Heart right ventricle (tissue), 16 donors: Measurements from ENCODE around the gene ATP6V0C. TPM values are rescaled to one million over a fixed set of nuclear protein-coding genes. Genes with fewer than 3 reads are reported as not detected.
A peak's percentile ranks its signal among the peaks of the same experiment; 100 is the strongest.
"Not testable (repeated sequence)": the region's sequence is repeated elsewhere in the genome, so short reads cannot be mapped to it uniquely, and the experiment has no call there.

Experiments
- ATAC-seq, 8 donors: fragments of 200-7000 bp; cut with Tn5 transposase; one replicate each; pipeline ENCODE4 v1.9.1; 2020; ENCODE audit warnings: mild to moderate bottlenecking in 8 of 8, moderate library complexity in 8 of 8, moderate number of reproducible peaks in 1 of 8
- DNase-seq, 2 donors: peaks; one replicate each; pipeline ENCODE4 v3.0.0-alpha.2; 2020
- H3K27ac ChIP-seq, 10 donors: fragments of 200-600 bp; sonication (generic) in 2 of 10; one replicate each; pipeline versions ENCODE4 v1.5.0 to v1.8.0; 2020 to 2022; ENCODE audit warnings: mild to moderate bottlenecking in 3 of 10
- H3K27me3 ChIP-seq, 7 donors: fragments of 200-600 bp; one replicate each; pipeline ENCODE4 v1.8.0; 2021 to 2022; ENCODE audit warnings: mild to moderate bottlenecking in 2 of 7
- H3K36me3 ChIP-seq, 9 donors: fragments of 200-600 bp; sonication (generic) in 1 of 9; one replicate each; pipeline versions ENCODE4 v1.5.0 to v1.8.0; 2020 to 2022; ENCODE audit warnings: mild to moderate bottlenecking in 2 of 9
- H3K4me1 ChIP-seq, 9 donors: fragments of 200-600 bp; sonication (generic) in 1 of 9; one replicate each; pipeline versions ENCODE4 v1.5.0 to v1.8.0; 2020 to 2022; ENCODE audit warnings: mild to moderate bottlenecking in 4 of 9
- H3K4me3 ChIP-seq, 10 donors: fragments of 200-600 bp; sonication (generic) in 2 of 10; one replicate each; pipeline versions ENCODE4 v1.5.0 to v1.8.0; 2020 to 2022; ENCODE audit warnings: mild to moderate bottlenecking in 7 of 10, moderate library complexity in 2 of 10
- H3K9me3 ChIP-seq, 11 donors: fragments of 200-600 bp in 10 of 11; sonication (generic) in 2 of 11; one replicate each; pipeline versions ENCODE4 v1.5.0 to v1.8.0; 2013 to 2022; ENCODE audit warnings: mild to moderate bottlenecking in 2 of 11, control low read depth in 1 of 11, moderate library complexity in 1 of 11
- WGBS, 2 donors: extraction: QIAGEN DNeasy Blood & Tissue Kit; methylation state at CpG; one replicate each; pipeline ENCODE4 v1.1.7; 2013; ENCODE audit warnings: inconsistent platforms in 1 of 2; 5-methylcytosine and 5-hydroxymethylcytosine counted together
- intact Hi-C, 10 donors: fragments of 100-400 bp; cut with DNase I; formaldehyde crosslinking; loops; one replicate each; pipeline versions ENCODE4 v1.11.1 to v1.14.2; 2022
- polyA plus RNA-seq, 2 donors: library from polyadenylated mRNA; stranded (reverse); fragments of 200-250 nt; gene quantifications; one replicate each; pipeline ENCODE4 v1.2.3, GENCODE V29; 2013
- total RNA-seq, 10 donors: library from RNA; stranded (reverse); fragmentation: NEBNext Ultra II Directional in 3 of 10; extraction: Animal tissue kit (Norgen Biotek cat#: 25700) in 3 of 10; gene quantifications; one replicate each; pipeline versions ENCODE4 v1.2.1 to v1.2.4, GENCODE V29; 2021 to 2023
- TF ChIP-seq, protein P1 (sequence below), 9 donors: fragments of 200-600 bp; sonication (generic) in 2 of 9; IDR thresholded peaks; one replicate each; pipeline versions ENCODE4 v1.5.0 to v1.8.0; 2021 to 2022; ENCODE audit warnings: antibody characterized with exemption in 9 of 9, mild to moderate bottlenecking in 5 of 9, moderate library complexity in 1 of 9
- donor health status: Arrhythmogenic right ventricular cardiomyopathy.
- donor health status: ischemic (EF 13 %, LVEDD 7.1; RV severe dilation, severe dysfunction).
- donor health status: healthy with polysubstance abuse.
- donor health status: DM: no; HTN: yes; CAD: no.
- donor health status: DM: no; HTN: no; CAD: no.
- donor health status: ischemic (EF 25% LVEDD 6.9; RV normal size, moderate dysfunction).
- donor health status: ischemic (EF 25% LVEDD 5.7; RV mildly dilated, moderate dysfunction).
- donor health status: healthy.
- donor health status: DM: yes; HTN: yes; CAD: no.
- donor health status: Ischemic cardiomyopathy.
- donor health status: ischemic (EF 35%, LVEDD 5.7; RV mildly dilated, moderate dysfunction).
- donor health status: nonischemic (EF 11% LVEDD 7.7; RV severe dilation, severe dysfunction).
- donor health status: DM: yes; HTN: yes; CAD: no.
- donor health status: PGD.
- donor health status: ischemic (EF 29% LVEDD 5.4; RV normal size, mild dysfunction).
- donor health status: nonischemic (EF 23%, LVEDD 6.1; RV moderate dilation, normal function).

The ATP6V0C gene
- total and polyA plus RNA-seq, 12 donors, result 58.5 to 243 (median 130) TPM

DNA sequence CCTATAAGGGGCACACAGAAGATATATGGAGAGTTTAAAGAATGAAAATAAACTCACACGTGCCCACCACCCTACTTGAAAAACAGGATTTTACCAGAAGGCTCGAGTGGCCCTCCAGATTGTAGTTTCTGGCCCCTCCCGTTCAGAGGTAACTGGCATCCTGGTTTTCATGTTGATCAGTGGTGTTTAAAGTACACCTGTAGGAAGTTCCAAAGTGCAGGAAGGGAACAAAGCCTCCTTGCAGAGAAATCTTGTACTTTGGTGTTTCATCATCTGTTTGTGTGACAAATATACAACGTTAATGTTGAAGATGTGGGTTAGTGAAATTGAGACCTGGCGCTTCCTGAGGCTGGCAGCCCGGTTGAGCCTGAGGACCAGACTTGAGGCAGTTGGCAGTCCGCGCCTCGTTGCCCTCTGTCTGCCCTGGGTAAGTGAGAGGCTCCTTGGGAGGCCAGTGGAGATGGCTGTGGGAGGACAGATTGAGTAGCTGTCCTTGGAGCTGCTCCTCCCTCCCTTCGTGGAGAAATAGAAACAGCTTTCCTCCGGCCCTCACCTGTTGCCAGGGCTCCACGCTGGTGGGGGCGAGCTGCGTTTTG is 36.6 kb downstream of the ATP6V0C start:
- intact Hi-C loops, H3K36me3 ChIP-seq, ATAC-seq, H3K27me3 ChIP-seq, DNase-seq, H3K9me3 ChIP-seq, H3K27ac ChIP-seq, H3K4me3 ChIP-seq: not testable (repeated sequence)
- peaks cover 0 to 13% (median 5%) of the 10 kb centered on the region in 9 donors for H3K4me1 ChIP-seq
- no CpG with 5 or more reads among the region's 14 CpGs for WGBS, 2 donors

DNA sequence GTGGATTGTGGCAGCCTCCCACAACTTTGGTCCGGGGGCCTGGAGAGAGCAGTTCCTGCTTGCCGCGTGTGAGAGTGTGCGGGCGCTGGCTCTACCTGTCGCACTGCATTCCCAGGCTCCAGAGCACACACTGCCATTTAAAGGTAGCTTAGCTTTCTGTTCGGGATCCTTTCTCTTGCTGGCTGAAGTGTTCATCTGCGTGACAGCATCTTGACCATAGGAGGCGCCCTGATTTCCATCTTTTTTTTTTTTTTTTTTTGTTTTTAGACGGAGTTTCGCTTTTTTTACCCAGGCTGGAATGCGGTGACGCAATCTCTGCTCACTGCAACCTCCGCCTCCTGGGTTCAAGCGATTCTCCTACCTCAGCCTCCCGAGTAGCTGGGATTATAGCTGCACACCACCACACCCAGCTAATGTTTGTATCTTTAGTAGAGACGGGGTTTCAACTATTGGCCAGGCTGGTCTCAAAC is 37.7 kb downstream of the ATP6V0C start:
- ATAC-seq, H3K4me3 ChIP-seq, intact Hi-C loops, H3K27me3 ChIP-seq, H3K27ac ChIP-seq, H3K9me3 ChIP-seq, H3K36me3 ChIP-seq, DNase-seq, H3K4me1 ChIP-seq: not testable (repeated sequence)
- WGBS, 2 donors, result 73 to 74% methylated on average over 11 of the region's 17 CpGs

DNA sequence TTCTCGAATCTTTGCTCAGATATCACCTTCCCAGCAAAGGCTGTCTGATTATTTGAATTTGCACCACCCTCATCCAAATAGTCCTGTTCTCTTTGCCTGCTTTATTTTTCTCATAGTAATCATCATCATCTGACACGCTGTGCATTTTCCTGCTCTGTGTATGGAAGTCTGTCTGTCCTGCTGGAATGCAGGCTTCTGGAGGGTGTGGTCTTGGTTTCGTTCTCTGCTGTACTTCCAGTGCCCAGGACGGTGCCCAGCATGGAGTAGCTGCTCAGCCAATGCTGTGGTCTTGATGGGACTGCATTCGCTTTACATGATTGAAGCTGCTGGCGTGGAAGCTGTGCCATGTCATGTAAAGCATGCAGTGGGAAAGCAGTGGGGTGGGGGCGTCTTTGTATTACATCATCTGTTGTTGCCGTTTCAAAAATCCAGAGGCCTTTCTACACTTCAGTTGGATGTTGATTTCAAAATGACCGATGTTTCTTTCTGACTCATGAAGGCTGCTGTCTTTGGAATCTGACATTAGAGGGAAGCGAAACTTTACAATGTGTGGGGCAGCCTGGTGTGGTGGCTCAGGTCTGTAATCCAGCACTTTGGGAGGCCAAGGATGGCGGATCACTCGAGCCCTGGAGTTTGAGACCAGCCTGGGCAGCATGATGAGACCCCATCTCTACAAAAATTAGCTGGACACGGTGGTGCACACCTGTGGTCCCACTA is 41.1 kb downstream of the ATP6V0C start:
- intact Hi-C loops, result not testable (repeated sequence)
- ATAC-seq, result peak in 3 of 8 donors; percentile 20 to 47 (median 41)
- no CpG with 5 or more reads among the region's 13 CpGs for WGBS, 2 donors

GRCh38 chr16:2557150-2557549 is 43.4 kb downstream of the ATP6V0C start:
- H3K4me3 ChIP-seq, H3K36me3 ChIP-seq, H3K27ac ChIP-seq, H3K27me3 ChIP-seq, intact Hi-C loops, ATAC-seq, DNase-seq, H3K9me3 ChIP-seq, H3K4me1 ChIP-seq: not testable (repeated sequence)
- WGBS, 2 donors, result 90 to 95% methylated on average over 4 to 6 of the region's 15 CpGs

More for the DNA sequence above, 41.1 kb downstream of the ATP6V0C start:
- not testable (repeated sequence) for H3K27ac ChIP-seq, H3K36me3 ChIP-seq, H3K4me1 ChIP-seq, H3K4me3 ChIP-seq, DNase-seq, H3K27me3 ChIP-seq, H3K9me3 ChIP-seq

GRCh38 chr16:2560131-2560797 is 46.5 kb downstream of the ATP6V0C start:
- H3K36me3 ChIP-seq, H3K27ac ChIP-seq, H3K9me3 ChIP-seq, H3K4me1 ChIP-seq, H3K27me3 ChIP-seq, intact Hi-C loops, H3K4me3 ChIP-seq: not testable (repeated sequence)
- peak in 1 of 2 donors; percentile 2 for DNase-seq
- 72 to 77% methylated on average over 7 to 9 of the region's 17 CpGs for WGBS, 2 donors
- ATAC-seq, result peak; percentile 22 to 81 (median 60)

DNA sequence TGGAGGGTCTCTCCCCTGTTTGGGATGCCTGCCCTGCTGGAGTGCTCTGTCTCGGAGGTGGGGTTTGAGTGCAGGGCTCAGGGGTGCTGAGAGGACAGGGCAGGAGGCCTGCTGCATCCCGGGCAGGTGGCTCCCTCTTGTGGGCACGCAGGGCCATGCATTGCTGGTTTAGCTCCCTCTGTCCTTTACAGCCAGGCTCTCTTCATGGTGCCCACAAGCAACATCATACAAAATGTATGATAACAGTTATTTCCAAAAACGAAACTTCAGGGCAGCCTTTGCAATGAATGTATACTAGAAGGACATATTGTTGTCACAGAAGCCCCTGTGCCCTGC is 47.0 kb downstream of the ATP6V0C start:
- intact Hi-C loops, H3K27me3 ChIP-seq, H3K9me3 ChIP-seq, H3K36me3 ChIP-seq, H3K4me3 ChIP-seq, H3K27ac ChIP-seq, H3K4me1 ChIP-seq: not testable (repeated sequence)
- whole genome bisulfite sequencing, 2 donors, result 23% methylated on average over 2 of the region's 4 CpGs; no CpG with 5 or more reads in 1 of the 2 donors
- ATAC-seq (peak; percentile 70 to 91 (median 82)), DNase-seq (peak in 1 of 2 donors; percentile 60)
- TF ChIP-seq, protein P1, sequence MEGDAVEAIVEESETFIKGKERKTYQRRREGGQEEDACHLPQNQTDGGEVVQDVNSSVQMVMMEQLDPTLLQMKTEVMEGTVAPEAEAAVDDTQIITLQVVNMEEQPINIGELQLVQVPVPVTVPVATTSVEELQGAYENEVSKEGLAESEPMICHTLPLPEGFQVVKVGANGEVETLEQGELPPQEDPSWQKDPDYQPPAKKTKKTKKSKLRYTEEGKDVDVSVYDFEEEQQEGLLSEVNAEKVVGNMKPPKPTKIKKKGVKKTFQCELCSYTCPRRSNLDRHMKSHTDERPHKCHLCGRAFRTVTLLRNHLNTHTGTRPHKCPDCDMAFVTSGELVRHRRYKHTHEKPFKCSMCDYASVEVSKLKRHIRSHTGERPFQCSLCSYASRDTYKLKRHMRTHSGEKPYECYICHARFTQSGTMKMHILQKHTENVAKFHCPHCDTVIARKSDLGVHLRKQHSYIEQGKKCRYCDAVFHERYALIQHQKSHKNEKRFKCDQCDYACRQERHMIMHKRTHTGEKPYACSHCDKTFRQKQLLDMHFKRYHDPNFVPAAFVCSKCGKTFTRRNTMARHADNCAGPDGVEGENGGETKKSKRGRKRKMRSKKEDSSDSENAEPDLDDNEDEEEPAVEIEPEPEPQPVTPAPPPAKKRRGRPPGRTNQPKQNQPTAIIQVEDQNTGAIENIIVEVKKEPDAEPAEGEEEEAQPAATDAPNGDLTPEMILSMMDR (IDR thresholded peaks at IDR 0.05), result peak in 8 of 9 donors; percentile 11 to 52 (median 44)

DNA sequence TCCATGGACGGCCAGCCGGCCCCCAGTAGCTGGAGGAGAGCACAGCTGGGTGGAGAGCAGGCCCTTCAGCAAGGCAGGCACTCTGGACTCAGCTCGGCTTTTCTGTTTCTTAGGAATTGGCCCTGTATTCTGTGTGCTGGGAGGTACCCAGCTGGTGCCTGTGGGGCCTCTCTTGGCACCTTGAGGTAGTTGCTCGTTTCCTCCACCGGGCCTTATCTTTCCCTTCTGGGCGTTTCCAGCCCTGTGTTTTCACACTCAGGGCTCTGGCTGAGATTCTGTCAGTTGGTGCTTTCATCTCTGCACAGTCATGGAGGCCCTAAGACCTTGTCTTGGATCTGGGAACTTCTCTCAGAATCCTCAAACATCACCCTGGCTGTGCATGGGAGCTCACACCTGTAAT is 53.8 kb downstream of the ATP6V0C start:
- no CpG with 5 or more reads among the region's 6 CpGs for WGBS, 2 donors
- ATAC-seq, intact Hi-C loops: not testable (repeated sequence)

DNA sequence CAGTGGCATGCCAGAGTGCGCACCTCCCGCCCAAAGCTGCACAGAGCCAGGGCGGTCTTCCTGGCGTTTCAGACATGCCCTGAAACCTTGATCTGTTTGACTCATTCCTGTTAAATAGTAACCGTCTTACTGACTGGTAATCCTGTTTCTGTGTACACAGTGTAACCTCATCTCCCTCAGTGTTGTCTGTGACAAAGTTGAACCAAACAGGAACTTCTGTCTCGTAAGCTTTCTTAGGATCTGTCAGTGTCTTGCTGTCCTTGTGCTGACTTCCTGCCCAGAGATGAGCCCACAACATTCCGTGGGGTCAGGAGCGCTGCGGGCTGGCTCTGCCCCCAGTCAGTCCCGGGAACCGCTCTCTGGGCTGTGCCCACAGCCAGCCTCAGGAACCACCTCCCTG is 54.8 kb downstream of the ATP6V0C start:
- DNase-seq, H3K4me3 ChIP-seq, H3K4me1 ChIP-seq, H3K36me3 ChIP-seq, H3K27ac ChIP-seq, intact Hi-C loops, H3K27me3 ChIP-seq, H3K9me3 ChIP-seq: not testable (repeated sequence)
- no CpG with 5 or more reads among the region's 11 CpGs for WGBS, 2 donors
- ATAC-seq, result peak in 1 of 8 donors; percentile 30

More for the DNA sequence above, 53.8 kb downstream of the ATP6V0C start:
- not testable (repeated sequence) for H3K27me3 ChIP-seq, H3K4me3 ChIP-seq, H3K36me3 ChIP-seq, H3K9me3 ChIP-seq, H3K27ac ChIP-seq, DNase-seq, H3K4me1 ChIP-seq
